Gastroesophageal sphincter (tissue), 4 donors: ENCODE data around the gene BRD8. TPM values are rescaled to one million over a fixed set of nuclear protein-coding genes. Genes with fewer than 3 reads are reported as not detected.

Experiments
- ATAC-seq: fragments of 150-250 bp; one replicate; pipeline ENCODE4 v1.9.1; 2016; ENCODE audit warnings: mild to moderate bottlenecking, moderate library complexity
- H3K27ac ChIP-seq, 4 donors: fragments of 200-600 bp; sonication (generic) in 3 of 4; 1 replicate in 3 of 4; 2 replicates in 1 of 4; pipeline ENCODE4 v1.5.1; 2016 to 2019
- H3K27me3 ChIP-seq: fragments of 200-600 bp; sonication (generic); one replicate; pipeline ENCODE4 v1.5.1; 2019
- H3K36me3 ChIP-seq, 2 donors: fragments of 200-600 bp; sonication (generic); one replicate each; pipeline ENCODE4 v1.5.1; 2019; ENCODE audit warnings: control low read depth in 1 of 2
- H3K4me1 ChIP-seq, 3 donors: fragments of 200-600 bp; sonication (generic); 1 replicate in 2 of 3; 2 replicates in 1 of 3; pipeline ENCODE4 v1.5.1; 2016 to 2019; ENCODE audit warnings: control low read depth in 2 of 3
- H3K4me3 ChIP-seq, 2 donors: fragments of 200-600 bp; sonication (generic); one replicate each; pipeline ENCODE4 v1.5.1; 2019; ENCODE audit warnings: mild to moderate bottlenecking in 1 of 2, moderate library complexity in 1 of 2
- H3K9me3 ChIP-seq, 3 donors: fragments of 200-600 bp; sonication (generic); one replicate each; pipeline ENCODE4 v1.5.1; 2017 to 2019; ENCODE audit warnings: control low read depth in 2 of 3
- CTCF ChIP-seq, 4 experiments: fragments of 200-600 bp in 2 of 4; fragments of 450-650 bp in 2 of 4; sonication (generic) in 1 of 4; IDR thresholded peaks; one replicate each; pipeline ENCODE4 v1.5.1; 2017 to 2019; ENCODE audit warnings: antibody characterized with exemption in 4 of 4, mild to moderate bottlenecking in 2 of 4, moderate library complexity in 2 of 4
- EP300 ChIP-seq: sonication (generic); formaldehyde crosslinking; IDR thresholded peaks from one replicate; pipeline ENCODE4 v1.6.1; 2017; ENCODE audit warnings: antibody characterized with exemption, mild to moderate bottlenecking
- POLR2A ChIP-seq, 2 donors: fragments of 450-650 bp; IDR thresholded peaks; one replicate each; pipeline ENCODE4 v1.6.1; 2017; ENCODE audit warnings: antibody characterized with exemption in 2 of 2, mild to moderate bottlenecking in 2 of 2, moderate library complexity in 1 of 2
- POLR2AphosphoS5 ChIP-seq: sonication (generic); formaldehyde crosslinking; IDR thresholded peaks from one replicate; pipeline ENCODE4 v1.6.1; 2017; ENCODE audit warnings: antibody characterized with exemption
- WGBS, 2 donors: methylation state at CpG; one replicate each; pipeline ENCODE4 v1.1.5; 2018; ENCODE audit warnings: low coverage in 1 of 2; 5-methylcytosine and 5-hydroxymethylcytosine counted together
- total RNA-seq, 4 donors: library from RNA; depleted of rRNA; stranded (reverse); fragments of >200 nt; gene quantifications; one replicate each; pipeline ENCODE4 v1.1.0, GENCODE V29; 2016

Gene BRD8
- total RNA-seq, 4 donors from 2014 or later: 33.7 to 50.9 (median 38.9) TPM

GRCh38 chr5:138111937-138112336, 66.5 kb downstream of the BRD8 start:
- 0 to 11% methylated on average over 1 of the region's 1 CpG for WGBS, 2 donors
- no peak for ATAC-seq
- peaks cover 0 to 10% (median 0%) of the 10 kb centered on the region in 3 donors for H3K4me1 ChIP-seq
- TF ChIP-seq POLR2AphosphoS5: no peak
- no peak for TF ChIP-seq POLR2A (IDR thresholded peaks at IDR 0.05)
- TF ChIP-seq EP300: no peak
- no peak for TF ChIP-seq CTCF (IDR thresholded peaks at IDR 0.05)
- no peaks in the 10 kb centered on the region for H3K36me3 ChIP-seq
- H3K27me3 ChIP-seq: no peaks in the 10 kb centered on the region
- H3K4me3 ChIP-seq: no peak overlapping the region
- H3K9me3 ChIP-seq: no peaks in the 10 kb centered on the region
- H3K27ac ChIP-seq: no peak overlapping the region

GRCh38 chr5:138111181-138111580, 67.2 kb downstream of the BRD8 start:
- Histone ChIP-seq H3K4me1 (peaks cover 0 to 10% (median 0%) of the 10 kb centered on the region in 3 donors), H3K36me3 (no peaks in the 10 kb centered on the region), H3K4me3 (no peak overlapping the region), H3K27ac (no peak overlapping the region), H3K9me3 (no peaks in the 10 kb centered on the region), H3K27me3 (no peaks in the 10 kb centered on the region)
- WGBS, 2 donors: 75 to 77% methylated on average over 2 to 4 of the region's 4 CpGs
- TF ChIP-seq POLR2AphosphoS5: no peak
- TF ChIP-seq EP300: no peak
- TF ChIP-seq CTCF (IDR thresholded peaks at IDR 0.05): no peak
- TF ChIP-seq POLR2A (IDR thresholded peaks at IDR 0.05): no peak
- ATAC-seq: no peak

GRCh38 chr5:138110266-138110963, 68.0 kb downstream of the BRD8 start:
- no peak for ATAC-seq
- H3K27ac ChIP-seq: no peak overlapping the region
- no peaks in the 10 kb centered on the region for H3K36me3 ChIP-seq
- no peaks in the 10 kb centered on the region for H3K9me3 ChIP-seq
- WGBS, 2 donors: 48 to 66% methylated on average over 4 of the region's 4 CpGs
- H3K27me3 ChIP-seq: no peaks in the 10 kb centered on the region
- TF ChIP-seq POLR2A (IDR thresholded peaks at IDR 0.05) (no peak), CTCF (IDR thresholded peaks at IDR 0.05) (no peak), POLR2AphosphoS5 (no peak), EP300 (no peak)
- no peak overlapping the region for H3K4me3 ChIP-seq
- peaks cover 0 to 10% (median 0%) of the 10 kb centered on the region in 3 donors for H3K4me1 ChIP-seq

- H3K9me3 ChIP-seq: no peaks in the 10 kb centered on the region
- no peaks in the 10 kb centered on the region for H3K36me3 ChIP-seq
- H3K27me3 ChIP-seq: peaks cover 2% of the 10 kb centered on the region
- ATAC-seq: no peak
- H3K27ac ChIP-seq: no peak overlapping the region
- H3K4me1 ChIP-seq: peaks cover 0 to 10% (median 0%) of the 10 kb centered on the region in 3 donors
- 40 to 71% methylated on average over 1 of the region's 1 CpG for WGBS, 2 donors
- H3K4me3 ChIP-seq: no peak overlapping the region
- TF ChIP-seq POLR2A (IDR thresholded peaks at IDR 0.05): no peak
- no peak for TF ChIP-seq POLR2AphosphoS5
- no peak for TF ChIP-seq EP300
- TF ChIP-seq CTCF (IDR thresholded peaks at IDR 0.05): no peak
Observed at GRCh38 chr5:138109463-138110265, 68.8 kb downstream of the BRD8 start.
